ENCODE data around the gene FAM234B. TPM values are rescaled to one million over a fixed set of nuclear protein-coding genes. Genes with fewer than 3 reads are reported as not detected.

FAM234B gene
- total RNA-seq, 4 donors from 2014 or later = 6.3 to 14.2 (median 7.5) TPM

DNA sequence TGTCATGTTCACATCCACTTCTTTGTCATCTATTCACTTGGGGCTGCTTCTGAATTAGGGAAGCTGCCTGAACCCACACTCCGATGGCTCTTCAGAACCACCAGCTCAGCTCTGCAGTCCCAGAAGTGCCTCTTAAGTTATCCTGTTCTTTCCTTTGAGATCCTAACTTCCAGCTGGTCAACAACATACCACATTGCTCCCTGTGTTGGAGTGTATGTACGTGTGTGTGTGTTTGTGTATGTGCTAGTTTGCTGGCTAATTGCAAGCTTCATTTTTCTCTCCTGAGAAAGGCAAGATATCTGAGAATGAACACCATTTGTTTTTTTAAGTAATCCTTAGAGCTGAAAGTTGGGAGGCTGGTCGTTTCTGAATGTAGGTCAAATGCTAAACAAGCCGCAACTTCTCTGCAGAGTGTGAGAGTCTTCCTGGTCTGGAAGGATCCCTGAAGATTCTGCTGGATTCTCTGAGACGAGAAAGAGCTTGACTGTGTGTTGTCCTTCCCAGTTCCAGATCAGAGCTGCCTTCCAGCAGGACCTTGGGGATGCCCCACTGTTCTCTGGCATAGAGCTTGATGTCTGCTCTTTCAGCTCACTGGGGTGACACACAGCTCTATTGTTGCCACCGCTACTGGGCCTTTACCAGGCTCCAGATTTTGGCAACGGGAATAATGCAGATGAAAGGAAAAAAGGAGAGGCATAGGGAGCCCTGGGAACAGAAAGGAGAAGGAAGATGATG is 58.4 kb downstream of the FAM234B start:
- TF ChIP-seq, protein P1, sequence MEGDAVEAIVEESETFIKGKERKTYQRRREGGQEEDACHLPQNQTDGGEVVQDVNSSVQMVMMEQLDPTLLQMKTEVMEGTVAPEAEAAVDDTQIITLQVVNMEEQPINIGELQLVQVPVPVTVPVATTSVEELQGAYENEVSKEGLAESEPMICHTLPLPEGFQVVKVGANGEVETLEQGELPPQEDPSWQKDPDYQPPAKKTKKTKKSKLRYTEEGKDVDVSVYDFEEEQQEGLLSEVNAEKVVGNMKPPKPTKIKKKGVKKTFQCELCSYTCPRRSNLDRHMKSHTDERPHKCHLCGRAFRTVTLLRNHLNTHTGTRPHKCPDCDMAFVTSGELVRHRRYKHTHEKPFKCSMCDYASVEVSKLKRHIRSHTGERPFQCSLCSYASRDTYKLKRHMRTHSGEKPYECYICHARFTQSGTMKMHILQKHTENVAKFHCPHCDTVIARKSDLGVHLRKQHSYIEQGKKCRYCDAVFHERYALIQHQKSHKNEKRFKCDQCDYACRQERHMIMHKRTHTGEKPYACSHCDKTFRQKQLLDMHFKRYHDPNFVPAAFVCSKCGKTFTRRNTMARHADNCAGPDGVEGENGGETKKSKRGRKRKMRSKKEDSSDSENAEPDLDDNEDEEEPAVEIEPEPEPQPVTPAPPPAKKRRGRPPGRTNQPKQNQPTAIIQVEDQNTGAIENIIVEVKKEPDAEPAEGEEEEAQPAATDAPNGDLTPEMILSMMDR (IDR thresholded peaks at IDR 0.05) = no peak
- no peak for DNase-seq (ENCODE audit: low spot score)
- no peak for ATAC-seq (ENCODE audit: low FRiP score)

DNA sequence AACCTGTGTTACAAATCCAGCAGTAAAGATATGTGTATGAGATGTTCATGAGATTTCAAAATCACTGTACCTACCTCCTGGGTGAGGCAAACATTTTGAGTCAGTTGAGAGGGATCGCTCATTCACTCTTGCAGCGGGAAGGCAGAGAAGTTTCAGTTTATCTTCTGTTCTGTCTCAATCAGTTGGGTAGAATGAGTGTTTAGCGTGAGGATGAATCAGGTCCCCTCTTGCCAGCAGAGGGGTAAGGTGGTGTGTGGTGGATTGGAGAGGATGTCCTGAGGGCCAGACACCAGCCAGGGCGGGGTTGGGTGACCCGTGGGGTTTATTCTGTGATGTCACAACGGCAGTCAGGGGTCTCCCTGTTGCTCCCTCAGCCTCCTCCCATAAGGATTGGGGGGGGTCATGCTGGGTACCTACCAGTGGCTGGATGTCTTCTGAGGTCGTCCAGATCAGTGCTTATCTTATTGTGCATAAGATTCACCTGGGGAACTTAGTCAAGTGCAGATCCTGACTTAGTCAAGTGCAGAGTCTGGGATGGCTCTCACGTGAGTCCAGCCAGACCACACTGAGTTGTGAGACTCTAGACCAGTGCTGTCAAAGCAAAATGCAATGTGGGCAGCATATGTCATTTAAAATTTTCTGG is 59.3 kb downstream of the FAM234B start, which contains the start of gene GSG1:
Gene GSG1, minus strand, starts transcription at position 277 of the 643 bp plus-strand sequence. Its CDS starts 155 bp downstream, at position 122.
- TF ChIP-seq, protein P1 (IDR thresholded peaks at IDR 0.05) = no peak
- DNase-seq (ENCODE audit: low spot score) (no peak), ATAC-seq (ENCODE audit: low FRiP score) (no peak)

GRCh38 chr12:13104409-13104808 is 60.2 kb downstream of the FAM234B start:
- TF ChIP-seq, protein P1 (IDR thresholded peaks at IDR 0.05) = no peak
- DNase-seq (ENCODE audit: low spot score) = no peak
- ATAC-seq (ENCODE audit: low FRiP score) = no peak

- ATAC-seq (ENCODE audit: low FRiP score) (no peak), DNase-seq (ENCODE audit: low spot score) (no peak)
- TF ChIP-seq, protein P1 (IDR thresholded peaks at IDR 0.05) = no peak
Observed at GRCh38 chr12:13105781-13106180, 61.6 kb downstream of the FAM234B start.

DNA sequence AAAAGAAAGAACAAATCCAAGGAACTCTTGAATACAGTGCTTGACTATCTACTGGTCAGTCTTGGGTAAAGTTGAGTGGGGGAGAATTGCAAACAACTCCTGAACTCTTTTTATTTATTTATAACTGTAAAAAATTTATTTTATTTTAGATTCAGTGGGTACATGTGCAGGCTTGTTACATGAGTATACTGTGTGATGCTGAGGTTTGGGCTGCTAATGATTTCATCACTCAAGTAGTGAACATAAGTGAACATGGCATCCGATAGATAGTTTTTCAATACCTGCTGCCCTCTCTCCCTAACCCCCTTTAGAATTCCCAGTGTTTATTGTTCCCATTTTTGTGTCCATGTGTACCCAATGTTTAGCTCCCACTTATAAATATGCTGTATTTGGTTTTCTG is 62.5 kb downstream of the FAM234B start:
- TF ChIP-seq, protein P1 (IDR thresholded peaks at IDR 0.05) = no peak
- DNase-seq (ENCODE audit: low spot score) = no peak
- no peak for ATAC-seq (ENCODE audit: low FRiP score)

DNA sequence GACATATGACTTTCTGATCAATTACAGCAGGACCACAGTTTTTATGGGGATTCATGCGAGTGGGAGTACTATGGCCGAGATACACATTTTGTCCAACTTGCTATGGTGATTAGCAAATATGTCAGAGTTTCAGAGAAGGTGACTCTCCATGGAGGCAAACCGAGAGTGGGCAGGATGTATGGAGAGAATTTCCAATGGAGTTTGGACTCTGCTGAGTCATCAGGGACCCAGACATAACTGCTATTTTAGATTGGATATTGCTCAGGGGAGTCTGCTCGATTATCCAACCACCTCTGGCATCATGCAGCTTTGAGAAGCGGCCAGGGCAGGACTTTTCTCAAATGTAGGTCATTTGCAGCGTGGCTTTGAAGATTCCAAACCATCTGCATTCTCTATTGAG is 68.8 kb downstream of the FAM234B start:
- TF ChIP-seq, protein P1 (IDR thresholded peaks at IDR 0.05) = no peak
- no peak for ATAC-seq (ENCODE audit: low FRiP score)
- no peak for DNase-seq (ENCODE audit: low spot score)

Data from omental fat pad (tissue), 4 donors.